Activated CD8-positive, alpha-beta memory T cell treated with anti-CD3 and anti-CD28 coated beads, Interleukin-2, amount 50 U/mL, for 4 hours (primary cell): Measurements from ENCODE around the gene ERI2.
"Not testable (repeated sequence)": the region's sequence is repeated elsewhere in the genome, so short reads cannot be mapped to it uniquely, and the experiment has no call there.

Experiments used
- DNase-seq: peaks from one replicate; pipeline ENCODE4 v3.0.0-alpha.2; 2020

The ERI2 gene

GRCh38 chr16:20763461-20764232 lies 42.6 kb downstream of the ERI2 start, which contains the start of gene ACSM3:
Gene ACSM3 (plus strand): TSS chr16:20764014. CDS start chr16:20770035, 6,021 bp downstream.
- peak; percentile 52 for DNase-seq

GRCh38 chr16:20762404-20763123 lies 43.7 kb downstream of the ERI2 start:
- DNase-seq = no peak

GRCh38 chr16:20761175-20761574 lies 45.1 kb downstream of the ERI2 start:
- DNase-seq = no peak

GRCh38 chr16:20760346-20760745 lies 45.9 kb downstream of the ERI2 start:
- no peak for DNase-seq

- not testable (repeated sequence) for DNase-seq
These were observed 50.5 kb downstream of the ERI2 start for GRCh38 chr16:20755799-20756198.

- no peak for DNase-seq
These were observed 51.0 kb downstream of the ERI2 start for GRCh38 chr16:20755238-20755637.

- DNase-seq = no peak
These were observed 52.5 kb downstream of the ERI2 start for GRCh38 chr16:20753727-20754126.

GRCh38 chr16:20750558-20750957 lies 55.7 kb downstream of the ERI2 start:
- DNase-seq = no peak

- DNase-seq = no peak
These were observed 56.8 kb downstream of the ERI2 start for GRCh38 chr16:20749474-20749873.

- no peak for DNase-seq
These were observed 59.0 kb downstream of the ERI2 start for GRCh38 chr16:20747030-20747816.

GRCh38 chr16:20746461-20746860 lies 59.8 kb downstream of the ERI2 start:
- no peak for DNase-seq
